Bronchial epithelial cell (primary cell): Measurements from ENCODE around the gene FTO. TPM values are rescaled to one million over a fixed set of nuclear protein-coding genes. Genes with fewer than 3 reads are reported as not detected.

ENCODE experiments used
- DNase-seq: peaks from one replicate; pipeline ENCODE4 v3.0.0-alpha.2; 2010; ENCODE audit warnings: low read depth
- FAIRE-seq: peaks from 2 replicates; lab custom pipeline; 2011; peaks lifted over from hg19 to GRCh38; lab: Jason Lieb, UNC
- H3K27me3 ChIP-seq: 2 replicates; pipeline ENCODE4 v1.5.1; 2011; ENCODE audit warnings: low read length; ENCODE audit not compliant: control insufficient read depth, insufficient read depth
- H3K36me3 ChIP-seq: 2 replicates; pipeline ENCODE4 v1.5.1; 2011; ENCODE audit warnings: low read length; ENCODE audit not compliant: control insufficient read depth, insufficient read depth
- H3K4me3 ChIP-seq: 2 replicates; pipeline ENCODE4 v1.5.1; 2011; ENCODE audit warnings: mild to moderate bottlenecking, low read depth, low read length, control low read depth
- total RNA-seq: library from RNA; depleted of rRNA; stranded (reverse); fragments of >200 nt; gene quantifications from 2 replicates; pipeline ENCODE4 v1.2.1, GENCODE V29; 2014
- TF ChIP-seq, protein P1 (sequence below): IDR thresholded peaks from 2 replicates; pipeline ENCODE4 v1.5.1; 2011; ENCODE audit warnings: mild to moderate bottlenecking, moderate library complexity, low read length, control low read depth, inconsistent platforms; ENCODE audit not compliant: insufficient read depth, severe bottlenecking

FTO gene
- total RNA-seq, 1 donor from 2014 or later: 41.6 TPM

DNA sequence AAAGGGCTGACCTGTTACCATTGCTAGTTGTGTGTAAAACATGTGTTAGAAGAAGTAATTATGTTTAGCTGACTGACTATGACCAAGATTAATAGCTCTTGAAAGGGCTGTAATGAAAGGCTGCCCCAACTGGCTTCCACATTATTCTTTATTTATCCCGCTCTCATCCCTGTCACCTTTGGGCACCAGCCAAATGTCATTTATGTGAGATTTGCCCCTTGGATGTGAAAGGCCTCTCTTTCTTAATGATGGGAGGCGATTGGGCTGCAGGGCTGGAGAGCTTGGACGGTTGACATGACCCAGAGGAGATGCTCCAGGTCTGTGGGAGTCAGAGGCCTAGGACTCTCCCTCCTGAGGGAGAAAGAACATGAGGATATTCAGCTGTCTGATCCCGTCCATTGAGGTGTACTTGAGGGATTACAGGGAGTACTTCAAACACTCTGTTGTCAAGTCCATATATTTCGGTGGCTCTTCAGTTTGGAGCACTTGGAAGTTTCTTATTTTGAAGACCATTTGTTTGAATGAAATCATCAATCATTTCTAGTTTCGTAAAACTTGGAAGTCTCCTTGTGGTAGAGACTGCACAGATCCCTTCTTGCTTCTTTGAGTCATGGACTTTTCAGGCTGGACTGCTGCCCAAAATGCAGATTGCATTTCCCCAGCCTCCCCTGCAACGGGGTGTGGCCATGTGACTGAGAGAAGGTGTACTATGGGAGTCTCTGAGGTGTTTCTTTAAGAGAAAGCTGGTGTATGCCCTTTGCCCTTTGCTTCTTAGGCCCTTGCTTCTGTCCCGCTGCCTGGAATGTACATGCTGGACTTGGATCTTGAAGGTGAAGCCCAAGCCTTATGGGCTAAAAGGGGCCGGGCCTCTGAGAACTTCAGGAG, 51.3 kb downstream of the FTO start:
- DNase-seq (peak; percentile 91), FAIRE-seq (peak; percentile 98)
- Histone ChIP-seq H3K27me3 (no peaks in the 10 kb centered on the region), H3K4me3 (no peak overlapping the region), H3K36me3 (no peaks in the 10 kb centered on the region)
- TF ChIP-seq, protein P1, sequence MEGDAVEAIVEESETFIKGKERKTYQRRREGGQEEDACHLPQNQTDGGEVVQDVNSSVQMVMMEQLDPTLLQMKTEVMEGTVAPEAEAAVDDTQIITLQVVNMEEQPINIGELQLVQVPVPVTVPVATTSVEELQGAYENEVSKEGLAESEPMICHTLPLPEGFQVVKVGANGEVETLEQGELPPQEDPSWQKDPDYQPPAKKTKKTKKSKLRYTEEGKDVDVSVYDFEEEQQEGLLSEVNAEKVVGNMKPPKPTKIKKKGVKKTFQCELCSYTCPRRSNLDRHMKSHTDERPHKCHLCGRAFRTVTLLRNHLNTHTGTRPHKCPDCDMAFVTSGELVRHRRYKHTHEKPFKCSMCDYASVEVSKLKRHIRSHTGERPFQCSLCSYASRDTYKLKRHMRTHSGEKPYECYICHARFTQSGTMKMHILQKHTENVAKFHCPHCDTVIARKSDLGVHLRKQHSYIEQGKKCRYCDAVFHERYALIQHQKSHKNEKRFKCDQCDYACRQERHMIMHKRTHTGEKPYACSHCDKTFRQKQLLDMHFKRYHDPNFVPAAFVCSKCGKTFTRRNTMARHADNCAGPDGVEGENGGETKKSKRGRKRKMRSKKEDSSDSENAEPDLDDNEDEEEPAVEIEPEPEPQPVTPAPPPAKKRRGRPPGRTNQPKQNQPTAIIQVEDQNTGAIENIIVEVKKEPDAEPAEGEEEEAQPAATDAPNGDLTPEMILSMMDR: no peak

DNA sequence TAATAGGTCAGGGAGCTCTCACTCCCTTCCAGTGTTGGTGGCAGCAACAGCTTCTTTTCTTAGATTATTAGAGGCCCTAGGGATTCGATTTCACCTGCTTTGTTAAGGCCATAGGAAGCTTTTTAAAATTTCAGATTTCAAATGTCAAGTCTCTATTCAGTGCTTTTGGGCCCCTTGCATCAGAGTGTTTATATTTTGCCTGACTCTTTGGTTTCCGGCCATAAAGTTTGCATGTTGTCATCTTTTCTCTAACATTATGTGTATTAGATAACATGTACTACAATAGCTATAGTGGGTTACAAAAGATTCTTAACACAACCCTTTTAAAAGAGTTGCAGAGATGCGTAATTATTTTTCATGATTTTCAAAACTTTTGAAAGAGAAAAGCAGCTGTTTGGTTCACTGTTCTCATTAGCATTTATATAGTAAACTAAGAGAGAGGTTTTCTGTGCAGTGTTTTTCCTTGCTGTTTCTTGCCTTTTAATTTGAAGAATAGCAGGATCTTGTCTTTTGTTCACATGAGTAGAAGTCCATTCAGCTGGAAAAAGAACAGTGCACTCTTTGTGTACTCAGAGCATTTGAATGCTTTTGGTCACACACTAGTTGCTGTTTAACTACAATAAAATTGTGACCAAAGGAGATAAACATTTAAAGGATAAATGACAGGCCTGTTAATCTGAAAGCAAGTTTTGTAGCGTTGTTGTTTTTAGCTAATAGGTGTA, 52.5 kb downstream of the FTO start:
- TF ChIP-seq, protein P1: no peak
- Histone ChIP-seq H3K36me3 (no peaks in the 10 kb centered on the region), H3K4me3 (no peak overlapping the region), H3K27me3 (no peaks in the 10 kb centered on the region)
- FAIRE-seq (no peak), DNase-seq (no peak)

DNA sequence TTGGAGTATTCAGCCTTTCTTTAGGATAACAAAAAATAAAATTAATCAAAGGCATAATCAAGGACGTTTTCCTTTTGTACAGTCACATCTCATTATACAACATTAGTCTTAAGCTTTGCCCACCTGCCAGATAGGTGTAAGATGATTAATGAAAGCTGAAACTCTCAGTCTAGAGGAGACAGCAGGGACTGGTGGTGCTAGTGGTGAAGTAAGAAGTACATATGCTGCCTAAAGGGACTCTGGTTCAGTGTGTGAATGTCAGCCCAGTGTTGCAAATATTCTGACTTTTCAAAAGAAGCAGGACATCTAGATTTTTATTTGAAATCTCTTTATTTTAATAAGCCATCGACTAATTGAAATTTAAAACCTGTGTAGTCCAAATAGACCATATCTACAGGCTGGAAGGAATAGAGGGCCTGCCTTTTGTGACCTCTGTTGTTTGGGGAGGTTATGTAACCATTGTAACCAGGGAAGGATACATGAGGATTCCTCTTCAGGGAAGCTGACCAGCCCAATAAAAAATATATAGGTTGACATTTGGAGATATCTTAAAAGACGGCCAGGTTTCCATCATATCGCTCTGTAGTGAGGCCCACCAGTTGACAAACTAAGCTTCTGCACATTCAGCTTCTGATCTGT, 54.1 kb downstream of the FTO start:
- Histone ChIP-seq H3K36me3 (no peaks in the 10 kb centered on the region), H3K27me3 (no peaks in the 10 kb centered on the region), H3K4me3 (no peak overlapping the region)
- TF ChIP-seq, protein P1: no peak
- DNase-seq: no peak
- FAIRE-seq: no peak

DNA sequence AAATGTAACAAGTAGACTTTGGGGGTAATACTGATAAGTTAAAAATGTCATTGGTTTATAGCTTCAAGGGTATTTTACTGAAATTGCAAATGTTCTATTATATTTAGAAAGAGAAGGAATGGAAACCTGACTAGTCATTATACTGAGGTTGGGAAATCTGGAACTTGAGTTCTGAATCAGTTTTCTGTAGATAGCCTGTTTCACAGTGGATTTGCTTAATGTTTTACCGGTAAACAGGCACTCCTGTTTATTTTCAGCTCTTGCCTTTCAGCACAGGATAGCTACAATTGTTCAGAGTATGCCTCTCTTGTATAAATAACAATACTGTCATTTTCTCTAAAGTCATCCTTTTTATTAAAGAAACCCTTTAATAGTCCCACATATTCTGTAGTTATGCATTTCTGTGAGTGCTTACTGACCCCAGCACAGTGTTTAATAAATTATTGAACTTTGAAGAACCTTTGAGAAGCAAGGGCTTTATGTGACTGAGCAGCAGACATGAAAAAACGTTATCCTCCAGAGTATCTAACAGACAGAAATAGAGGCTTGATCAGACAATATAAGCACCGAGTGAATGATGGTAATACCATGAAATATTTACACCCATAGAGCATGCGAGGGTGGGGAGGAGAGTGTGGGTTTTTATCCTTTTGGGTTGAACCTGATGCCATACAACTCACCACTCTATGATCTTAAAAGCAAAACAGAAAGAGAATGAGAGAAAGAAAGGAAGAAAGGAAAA, 58.2 kb downstream of the FTO start:
- FAIRE-seq: no peak
- TF ChIP-seq, protein P1: no peak
- no peaks in the 10 kb centered on the region for H3K36me3 ChIP-seq
- H3K27me3 ChIP-seq: no peaks in the 10 kb centered on the region
- no peak overlapping the region for H3K4me3 ChIP-seq
- DNase-seq: no peak

DNA sequence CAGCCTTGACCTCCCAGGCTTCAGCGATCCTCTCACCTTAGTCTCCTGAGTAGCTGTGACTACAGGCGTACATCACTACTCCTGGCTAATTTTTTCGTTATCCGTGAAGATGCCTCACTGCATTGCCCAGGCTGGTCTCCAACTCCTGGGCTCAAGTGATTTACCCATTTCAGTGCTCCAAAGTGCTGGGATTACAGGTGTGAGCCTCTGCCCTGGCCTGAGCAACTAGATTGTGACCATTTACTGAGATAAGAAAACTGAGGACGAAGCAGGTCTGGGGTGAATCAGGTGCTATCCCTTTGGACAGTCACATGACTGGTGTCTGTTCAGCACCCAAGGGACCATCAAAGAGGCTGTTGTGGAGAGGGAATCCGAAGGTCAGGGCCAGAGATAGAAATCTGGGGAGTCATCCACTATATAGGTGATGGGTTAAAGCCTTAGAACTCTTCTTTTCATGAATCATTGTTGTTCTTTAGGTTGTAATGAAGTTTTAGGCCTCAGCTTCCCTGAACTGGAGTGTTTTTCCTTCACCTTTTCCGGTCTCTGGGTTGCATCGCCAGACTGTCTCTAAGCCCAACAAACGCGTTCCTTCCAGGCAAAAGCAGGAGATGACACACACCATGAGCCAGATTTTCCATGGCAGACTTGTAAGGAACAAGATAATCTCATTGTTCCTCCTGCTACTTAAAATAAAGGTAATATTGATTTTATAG, 62.5 kb downstream of the FTO start:
- no peaks in the 10 kb centered on the region for H3K27me3 ChIP-seq

More for the DNA sequence above, 62.5 kb downstream of the FTO start:
- DNase-seq (no peak), FAIRE-seq (no peak)
- no peak overlapping the region for H3K4me3 ChIP-seq
- TF ChIP-seq, protein P1: no peak
- H3K36me3 ChIP-seq: no peaks in the 10 kb centered on the region
